ENCODE data around the gene RSPH10B.
"Not testable (repeated sequence)": the region's sequence is repeated elsewhere in the genome, so short reads cannot be mapped to it uniquely, and the experiment has no call there.

RSPH10B gene

DNA sequence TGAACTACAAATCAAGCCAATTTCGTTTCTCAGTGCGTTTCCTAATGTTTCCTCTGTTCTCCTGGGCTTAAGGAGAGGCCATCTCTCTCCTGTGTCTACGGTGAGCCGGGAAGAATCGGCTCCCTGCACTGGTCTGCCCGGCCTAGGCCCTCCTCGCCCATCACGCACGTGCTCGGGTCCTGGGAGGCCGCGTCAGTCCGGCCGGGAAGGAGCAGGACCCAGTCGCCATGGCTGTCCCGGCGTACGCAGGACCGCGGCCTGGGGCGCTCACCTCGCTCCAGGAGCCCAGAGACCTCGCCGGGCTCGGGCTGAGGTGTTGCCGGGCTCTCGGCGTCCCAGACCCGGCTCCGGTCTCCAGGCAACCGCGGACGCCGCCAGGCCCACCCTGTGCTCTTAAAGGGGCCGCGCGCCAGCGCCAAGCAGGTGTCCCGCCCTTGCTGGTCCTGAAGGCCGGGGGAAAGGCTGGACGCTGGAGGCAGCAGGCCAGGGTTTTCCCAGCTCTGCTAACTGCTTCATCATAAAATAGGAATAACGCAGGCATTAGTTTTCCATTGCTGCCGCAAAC is at the start of gene RSPH10B:
TSS of gene RSPH10B (minus strand) at position 343 of the 565 bp plus-strand sequence. CDS start 3,573 bp downstream, outside the sequence.
- H3K4me1 ChIP-seq (ENCODE audit: control insufficient read depth in 1 of 2, insufficient read depth in 2 of 2, low read length in 2 of 2); H3K9ac ChIP-seq (ENCODE audit: low read depth in 1 of 2, low read length in 2 of 2); H3K27ac ChIP-seq (ENCODE audit: low read depth, low read length); H3K4me3 ChIP-seq (ENCODE audit: low read depth in 1 of 2, low read length in 2 of 2); H3K36me3 ChIP-seq (ENCODE audit: control insufficient read depth in 1 of 2, insufficient read depth in 2 of 2, low read length in 2 of 2); H3K9me3 ChIP-seq (ENCODE audit: control insufficient read depth in 1 of 2, low read length in 2 of 2); H3K27me3 ChIP-seq (ENCODE audit: control insufficient read depth in 1 of 2, insufficient read depth in 2 of 2, low read length in 2 of 2): not testable (repeated sequence)

DNA sequence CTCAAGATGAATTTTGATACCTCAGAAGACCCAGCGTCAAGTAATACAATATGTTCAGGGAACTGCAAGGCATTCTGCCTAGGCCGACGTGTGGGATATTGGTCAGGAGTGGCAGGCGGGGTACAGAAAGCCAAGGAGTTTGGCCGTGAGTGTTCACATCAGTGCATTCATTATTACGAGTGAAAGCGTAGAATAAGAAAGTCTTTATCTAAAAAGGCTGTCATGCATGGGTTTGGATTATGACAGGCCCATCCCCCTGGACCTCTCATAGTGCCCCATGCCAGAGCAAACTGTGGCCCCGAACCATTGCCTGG is 46.1 kb upstream of the RSPH10B start:
- H3K36me3 ChIP-seq (ENCODE audit: control insufficient read depth in 1 of 2, insufficient read depth in 2 of 2, low read length in 2 of 2): peaks cover 22 to 59% of the 10 kb centered on the region in 2 donors
- no peak overlapping the region for H3K9ac ChIP-seq (ENCODE audit: low read depth in 1 of 2, low read length in 2 of 2)
- no peak overlapping the region for H3K27ac ChIP-seq (ENCODE audit: low read depth, low read length)
- H3K27me3 ChIP-seq (ENCODE audit: control insufficient read depth in 1 of 2, insufficient read depth in 2 of 2, low read length in 2 of 2): no peaks in the 10 kb centered on the region
- H3K4me1 ChIP-seq (ENCODE audit: control insufficient read depth in 1 of 2, insufficient read depth in 2 of 2, low read length in 2 of 2): peaks cover 11 to 20% of the 10 kb centered on the region in 2 donors
- no peak overlapping the region for H3K4me3 ChIP-seq (ENCODE audit: low read depth in 1 of 2, low read length in 2 of 2)
- H3K9me3 ChIP-seq (ENCODE audit: control insufficient read depth in 1 of 2, low read length in 2 of 2): no peaks in the 10 kb centered on the region

DNA sequence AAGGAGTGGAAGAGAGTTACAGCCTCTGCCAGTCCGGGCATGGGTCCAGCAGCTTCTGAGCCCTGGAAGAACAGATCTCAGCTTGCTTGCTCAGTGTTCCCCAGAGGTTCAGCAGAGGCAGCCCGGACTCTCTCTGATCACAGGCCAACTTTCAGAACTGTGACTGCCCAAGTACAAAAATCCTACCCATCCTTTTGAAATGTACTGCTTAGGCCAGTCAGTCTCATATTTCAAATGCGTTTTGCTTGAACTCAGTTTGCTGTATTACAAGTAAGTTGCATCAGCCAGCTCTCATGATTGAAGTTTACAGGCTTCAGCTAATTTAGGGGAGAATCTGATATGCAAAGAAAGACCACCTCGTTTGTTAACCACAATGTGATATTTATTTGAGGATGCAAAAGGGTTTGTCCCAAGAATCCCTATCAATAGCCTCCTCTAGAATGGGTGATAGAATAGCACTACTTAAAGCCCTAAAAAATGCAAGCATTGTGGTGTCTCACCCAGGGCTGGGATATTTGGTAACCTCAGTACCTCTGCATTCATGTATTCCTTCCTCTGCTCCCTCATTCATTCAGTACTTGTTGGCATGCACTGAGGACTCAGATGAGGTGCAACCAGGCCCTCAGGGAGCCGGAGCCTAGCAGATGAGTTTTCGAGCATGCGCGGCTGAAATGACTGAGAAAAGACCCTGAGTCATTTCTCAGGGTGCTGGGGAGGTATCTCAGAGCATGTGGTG is 45.6 kb upstream of the RSPH10B start:
- Histone ChIP-seq H3K4me3 (ENCODE audit: low read depth in 1 of 2, low read length in 2 of 2) (no peak overlapping the region), H3K9me3 (ENCODE audit: control insufficient read depth in 1 of 2, low read length in 2 of 2) (no peaks in the 10 kb centered on the region), H3K27me3 (ENCODE audit: control insufficient read depth in 1 of 2, insufficient read depth in 2 of 2, low read length in 2 of 2) (no peaks in the 10 kb centered on the region), H3K9ac (ENCODE audit: low read depth in 1 of 2, low read length in 2 of 2) (no peak overlapping the region), H3K36me3 (ENCODE audit: control insufficient read depth in 1 of 2, insufficient read depth in 2 of 2, low read length in 2 of 2) (peaks cover 19 to 54% of the 10 kb centered on the region in 2 donors), H3K27ac (ENCODE audit: low read depth, low read length) (no peak overlapping the region), H3K4me1 (ENCODE audit: control insufficient read depth in 1 of 2, insufficient read depth in 2 of 2, low read length in 2 of 2) (peaks cover 16 to 20% of the 10 kb centered on the region in 2 donors)

DNA sequence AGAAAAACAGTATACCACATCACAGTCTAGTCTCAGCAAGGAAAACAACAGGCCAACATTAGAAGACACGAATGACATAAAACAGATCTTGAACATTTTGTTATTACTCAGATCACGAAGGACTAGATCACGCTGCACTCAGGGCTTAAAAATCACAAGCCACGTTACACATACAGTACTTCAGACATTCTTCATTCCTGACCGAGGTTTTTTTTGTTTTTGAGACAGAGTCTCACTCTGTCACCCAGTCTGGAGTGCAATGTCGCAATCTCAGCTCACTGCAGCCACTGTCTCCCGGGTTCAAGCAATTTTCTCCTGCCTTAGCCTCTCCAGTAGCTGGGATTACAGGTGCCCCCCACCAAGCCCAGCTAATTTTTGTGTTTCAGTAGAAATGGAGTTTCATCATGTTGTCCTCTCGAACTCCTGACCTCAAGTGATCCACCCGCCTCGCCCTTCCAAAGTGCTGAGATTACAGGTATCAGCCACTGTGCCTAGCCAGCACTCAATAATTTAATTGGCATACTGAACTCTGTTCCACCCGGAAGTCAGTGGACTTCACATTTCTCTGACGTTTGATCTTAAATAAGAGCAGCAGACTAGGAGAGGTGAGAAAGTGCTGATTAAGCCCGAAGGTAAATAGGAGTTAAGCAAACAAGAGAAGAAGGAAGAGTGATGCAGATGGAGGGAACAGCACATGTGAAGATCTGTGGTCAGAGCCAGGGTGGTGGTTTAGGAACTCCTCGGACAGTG is 42.0 kb upstream of the RSPH10B start:
- Histone ChIP-seq H3K4me1 (ENCODE audit: control insufficient read depth in 1 of 2, insufficient read depth in 2 of 2, low read length in 2 of 2) (peaks cover 18 to 20% of the 10 kb centered on the region in 2 donors), H3K4me3 (ENCODE audit: low read depth in 1 of 2, low read length in 2 of 2) (no peak overlapping the region), H3K9ac (ENCODE audit: low read depth in 1 of 2, low read length in 2 of 2) (peak overlapping the region; percentile 19 to 35), H3K27ac (ENCODE audit: low read depth, low read length) (peak overlapping the region; percentile 74), H3K27me3 (ENCODE audit: control insufficient read depth in 1 of 2, insufficient read depth in 2 of 2, low read length in 2 of 2) (no peaks in the 10 kb centered on the region), H3K36me3 (ENCODE audit: control insufficient read depth in 1 of 2, insufficient read depth in 2 of 2, low read length in 2 of 2) (peaks cover 13 to 26% of the 10 kb centered on the region in 2 donors), H3K9me3 (ENCODE audit: control insufficient read depth in 1 of 2, low read length in 2 of 2) (no peaks in the 10 kb centered on the region)

DNA sequence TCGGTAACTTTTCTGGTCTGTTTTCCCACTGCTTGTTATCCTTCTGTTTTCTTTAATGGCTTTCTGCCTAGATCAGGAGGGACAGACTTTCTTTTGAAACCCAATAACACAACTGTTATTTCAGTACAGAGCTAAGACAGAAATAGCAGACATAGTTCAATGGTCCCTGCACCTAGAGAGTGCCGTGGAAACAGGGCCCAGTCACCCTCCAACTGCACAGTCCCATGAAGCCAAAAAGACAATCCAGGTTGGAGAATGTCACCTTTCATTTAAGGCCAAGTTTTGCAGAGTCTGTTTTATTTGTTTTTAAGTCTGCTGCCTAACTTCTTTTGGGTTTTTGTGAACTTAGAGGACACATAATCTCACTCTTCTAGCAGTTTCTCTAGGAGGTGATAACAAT is 41.1 kb upstream of the RSPH10B start:
- no peak overlapping the region for H3K4me3 ChIP-seq (ENCODE audit: low read depth in 1 of 2, low read length in 2 of 2)
- H3K4me1 ChIP-seq (ENCODE audit: control insufficient read depth in 1 of 2, insufficient read depth in 2 of 2, low read length in 2 of 2): peaks cover 18 to 21% of the 10 kb centered on the region in 2 donors

DNA sequence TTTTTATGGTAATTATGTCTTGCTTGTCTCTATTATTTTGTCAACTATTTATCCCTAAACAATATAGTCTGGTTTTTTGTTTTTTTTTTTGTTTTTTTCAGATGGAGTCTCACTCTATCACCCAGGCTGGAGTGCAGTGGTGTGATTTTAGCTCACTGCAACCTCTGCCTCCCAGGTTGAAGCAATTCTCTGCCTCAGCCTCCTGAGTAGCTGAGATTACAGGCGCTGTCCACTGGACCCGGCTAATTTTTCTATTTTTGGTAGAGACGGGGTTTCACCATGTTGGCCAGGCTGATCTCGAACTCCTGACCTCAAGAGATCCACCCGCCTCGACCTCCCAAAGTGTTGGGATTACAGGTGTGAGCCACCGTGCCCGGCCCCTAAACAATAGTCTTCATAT is 39.9 kb upstream of the RSPH10B start:
- not testable (repeated sequence) for H3K36me3 ChIP-seq (ENCODE audit: control insufficient read depth in 1 of 2, insufficient read depth in 2 of 2, low read length in 2 of 2)
- peak overlapping the region; percentile 29 to 30 for H3K4me3 ChIP-seq (ENCODE audit: low read depth in 1 of 2, low read length in 2 of 2)
- H3K27ac ChIP-seq (ENCODE audit: low read depth, low read length): peak overlapping the region; percentile 32

More for the DNA sequence above, 41.1 kb upstream of the RSPH10B start:
- Histone ChIP-seq H3K27ac (ENCODE audit: low read depth, low read length) (peak overlapping the region; percentile 57), H3K9me3 (ENCODE audit: control insufficient read depth in 1 of 2, low read length in 2 of 2) (no peaks in the 10 kb centered on the region), H3K9ac (ENCODE audit: low read depth in 1 of 2, low read length in 2 of 2) (peak overlapping the region in 1 of 2 donors; percentile 39), H3K27me3 (ENCODE audit: control insufficient read depth in 1 of 2, insufficient read depth in 2 of 2, low read length in 2 of 2) (no peaks in the 10 kb centered on the region), H3K36me3 (ENCODE audit: control insufficient read depth in 1 of 2, insufficient read depth in 2 of 2, low read length in 2 of 2) (peaks cover 8 to 16% of the 10 kb centered on the region in 2 donors)

DNA sequence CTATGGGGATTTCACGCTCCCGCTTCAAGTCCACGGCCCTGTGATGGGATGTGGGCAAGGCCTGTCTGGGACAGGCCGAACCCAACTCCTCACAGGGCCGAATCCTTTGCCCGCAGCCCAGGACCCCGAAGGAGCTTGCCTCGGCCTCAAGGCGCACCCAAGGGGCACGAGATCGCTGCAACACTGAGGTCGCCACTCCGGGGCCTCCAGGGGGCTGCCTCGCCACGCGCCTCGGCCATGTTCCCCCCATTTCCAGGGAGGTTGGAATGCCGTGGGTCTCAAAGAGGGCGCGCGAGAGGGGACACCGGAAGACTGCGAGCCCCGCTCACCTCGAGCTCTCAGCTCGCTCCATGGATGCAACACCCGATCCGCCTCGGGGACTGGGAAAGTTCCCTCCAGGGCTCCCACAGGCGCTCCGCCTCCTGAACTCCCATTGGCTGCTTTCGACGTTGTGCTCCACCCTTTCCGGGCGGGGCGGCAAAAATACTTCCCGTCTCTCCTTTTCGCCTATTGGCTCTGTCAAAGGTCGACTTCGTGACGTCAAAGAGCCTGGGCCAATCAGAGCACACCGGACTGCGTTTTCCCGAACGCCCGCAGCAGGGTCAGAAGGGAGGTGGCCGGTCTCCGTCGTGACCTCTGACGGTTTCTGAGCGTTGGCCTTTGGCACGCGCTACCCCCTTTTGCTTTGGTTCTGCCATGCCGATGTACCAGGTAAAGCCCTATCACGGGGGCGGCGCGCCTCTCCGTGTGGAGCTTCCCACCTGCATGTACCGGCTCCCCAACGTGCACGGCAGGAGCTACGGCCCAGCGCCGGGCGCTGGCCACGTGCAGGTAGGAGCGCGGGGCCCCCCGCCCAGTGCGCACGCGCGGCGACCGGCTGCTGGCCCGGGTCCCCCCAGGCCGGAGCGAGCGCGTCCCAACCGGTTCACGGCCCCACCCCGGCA is 38.5 kb upstream of the RSPH10B start, which contains the start of the genes AIMP2 and PMS2:
TSS of gene AIMP2 (plus strand) at position 605 of the 944 bp plus-strand sequence. CDS start at position 697, 92 bp downstream.
TSS of gene PMS2 (minus strand) at position 382 of the 944 bp plus-strand sequence. CDS start at position 352, 30 bp downstream.
- peak within 1 kb of the TSS; percentile 86 to 91 for H3K9ac ChIP-seq (ENCODE audit: low read depth in 1 of 2, low read length in 2 of 2)
- H3K27me3 ChIP-seq (ENCODE audit: control insufficient read depth in 1 of 2, insufficient read depth in 2 of 2, low read length in 2 of 2): no peaks in the 10 kb centered on the region
- H3K4me1 ChIP-seq (ENCODE audit: control insufficient read depth in 1 of 2, insufficient read depth in 2 of 2, low read length in 2 of 2): peaks cover 18 to 22% of the 10 kb centered on the region in 2 donors
- H3K36me3 ChIP-seq (ENCODE audit: control insufficient read depth in 1 of 2, insufficient read depth in 2 of 2, low read length in 2 of 2): no peaks in the 10 kb centered on the region
- H3K9me3 ChIP-seq (ENCODE audit: control insufficient read depth in 1 of 2, low read length in 2 of 2): no peaks in the 10 kb centered on the region
- H3K4me3 ChIP-seq (ENCODE audit: low read depth in 1 of 2, low read length in 2 of 2): peak within 1 kb of the TSS; percentile 80 to 87
- peak within 1 kb of the TSS; percentile 97 for H3K27ac ChIP-seq (ENCODE audit: low read depth, low read length)

More for the DNA sequence above, 39.9 kb upstream of the RSPH10B start:
- H3K27me3 ChIP-seq (ENCODE audit: control insufficient read depth in 1 of 2, insufficient read depth in 2 of 2, low read length in 2 of 2); H3K9me3 ChIP-seq (ENCODE audit: control insufficient read depth in 1 of 2, low read length in 2 of 2): not testable (repeated sequence)
- Histone ChIP-seq H3K9ac (ENCODE audit: low read depth in 1 of 2, low read length in 2 of 2) (peak overlapping the region in 1 of 2 donors; percentile 25), H3K4me1 (ENCODE audit: control insufficient read depth in 1 of 2, insufficient read depth in 2 of 2, low read length in 2 of 2) (peaks cover 18 to 22% of the 10 kb centered on the region in 2 donors)

DNA sequence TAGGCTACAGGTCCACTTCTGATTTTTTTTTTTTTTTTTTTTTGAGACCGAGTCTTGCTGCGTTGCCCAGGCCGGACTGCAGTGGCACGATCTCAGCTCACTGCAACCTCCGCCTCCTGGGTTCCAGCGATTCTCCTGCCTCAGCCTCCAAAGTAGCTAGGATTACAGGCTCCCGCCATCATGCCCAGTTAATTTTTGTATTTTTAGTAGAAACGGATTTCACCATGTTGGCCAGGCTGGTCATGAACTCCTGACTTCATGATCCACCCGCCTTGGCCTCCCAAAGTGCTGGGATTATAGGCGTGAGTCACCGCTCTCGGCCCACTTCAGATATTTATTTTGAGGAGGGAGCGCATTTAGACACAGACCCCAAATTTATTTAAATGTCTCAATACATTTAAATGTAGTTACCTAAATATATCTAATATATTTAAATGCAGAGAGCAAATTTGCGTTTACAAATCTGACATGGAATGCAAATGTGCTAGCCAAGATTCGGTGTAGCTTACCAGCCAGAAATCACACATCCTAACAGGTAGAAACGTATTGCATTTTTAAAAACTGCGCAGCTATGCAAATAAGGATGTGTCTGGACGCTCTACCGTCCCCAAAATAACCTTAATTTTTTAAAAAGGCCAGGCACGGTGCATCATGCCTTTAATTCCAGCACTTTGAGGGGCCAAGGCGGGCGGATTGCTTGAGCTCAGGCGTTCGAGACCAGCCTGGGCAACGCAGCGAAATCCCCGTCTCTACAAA is 37.5 kb upstream of the RSPH10B start:
- peaks cover 11 to 14% of the 10 kb centered on the region in 2 donors for H3K4me1 ChIP-seq (ENCODE audit: control insufficient read depth in 1 of 2, insufficient read depth in 2 of 2, low read length in 2 of 2)
- H3K27me3 ChIP-seq (ENCODE audit: control insufficient read depth in 1 of 2, insufficient read depth in 2 of 2, low read length in 2 of 2); H3K36me3 ChIP-seq (ENCODE audit: control insufficient read depth in 1 of 2, insufficient read depth in 2 of 2, low read length in 2 of 2); H3K27ac ChIP-seq (ENCODE audit: low read depth, low read length); H3K9me3 ChIP-seq (ENCODE audit: control insufficient read depth in 1 of 2, low read length in 2 of 2): not testable (repeated sequence)
- H3K9ac ChIP-seq (ENCODE audit: low read depth in 1 of 2, low read length in 2 of 2): peak overlapping the region; percentile 86 to 91
- peak overlapping the region; percentile 80 to 87 for H3K4me3 ChIP-seq (ENCODE audit: low read depth in 1 of 2, low read length in 2 of 2)

DNA sequence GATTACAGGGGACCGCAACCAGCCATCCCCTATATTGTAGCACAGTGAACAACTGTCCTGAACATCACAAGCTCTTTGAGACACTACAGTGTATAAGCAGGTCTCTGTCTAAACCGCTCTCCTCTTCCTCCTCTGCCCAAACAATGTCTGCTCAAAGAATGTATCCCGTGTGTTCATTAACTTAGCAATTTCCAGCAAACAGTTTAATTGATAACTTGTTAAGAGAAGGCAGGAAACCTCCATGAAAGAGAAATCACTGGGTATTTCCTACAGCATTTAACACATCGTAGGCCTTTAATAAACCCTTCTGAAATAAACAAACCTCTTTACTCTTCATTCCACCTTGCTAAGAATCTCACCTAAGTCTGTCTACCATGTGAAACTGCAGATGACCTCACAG is 36.9 kb upstream of the RSPH10B start:
- H3K4me3 ChIP-seq (ENCODE audit: low read depth in 1 of 2, low read length in 2 of 2): no peak overlapping the region
- H3K9ac ChIP-seq (ENCODE audit: low read depth in 1 of 2, low read length in 2 of 2): no peak overlapping the region
- H3K36me3 ChIP-seq (ENCODE audit: control insufficient read depth in 1 of 2, insufficient read depth in 2 of 2, low read length in 2 of 2): no peaks in the 10 kb centered on the region
- H3K9me3 ChIP-seq (ENCODE audit: control insufficient read depth in 1 of 2, low read length in 2 of 2): no peaks in the 10 kb centered on the region
- no peak overlapping the region for H3K27ac ChIP-seq (ENCODE audit: low read depth, low read length)
- H3K27me3 ChIP-seq (ENCODE audit: control insufficient read depth in 1 of 2, insufficient read depth in 2 of 2, low read length in 2 of 2): no peaks in the 10 kb centered on the region
- peaks cover 10 to 11% of the 10 kb centered on the region in 2 donors for H3K4me1 ChIP-seq (ENCODE audit: control insufficient read depth in 1 of 2, insufficient read depth in 2 of 2, low read length in 2 of 2)
